ENCODE measurements around the gene CLCN5. TPM values are rescaled to one million over a fixed set of nuclear protein-coding genes. Genes with fewer than 3 reads are reported as not detected.

CLCN5 gene
- total RNA-seq, 1 experiment from 2014 or later, result 10.7 TPM

DNA sequence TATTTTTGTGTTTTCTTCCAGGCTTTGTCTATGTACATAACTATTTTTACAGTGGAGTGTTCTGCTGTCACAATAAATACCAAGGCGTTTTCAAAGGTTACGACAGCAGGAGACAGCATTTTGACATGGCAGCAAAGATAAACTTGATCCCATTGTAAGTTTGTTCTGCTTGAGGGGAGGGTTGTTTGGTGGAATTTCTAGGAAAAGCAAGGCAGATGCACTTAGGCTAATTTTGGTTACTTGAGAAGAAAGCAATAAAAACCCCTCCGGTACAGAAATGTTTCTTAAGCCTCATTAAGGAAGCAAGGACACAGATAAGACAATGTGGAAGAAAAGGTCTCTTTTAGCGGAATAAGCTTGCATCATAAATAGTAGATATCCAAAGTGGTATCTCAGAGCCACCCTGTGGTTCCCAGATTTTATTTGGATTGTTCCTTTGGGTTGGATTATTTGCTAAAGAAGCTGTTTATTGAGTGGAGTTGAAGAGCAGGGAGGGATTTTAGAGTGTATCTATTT, 54.3 kb downstream of the CLCN5 start:
- CTCF ChIA-PET, result no interaction called here
- TF ChIP-seq, protein P1, sequence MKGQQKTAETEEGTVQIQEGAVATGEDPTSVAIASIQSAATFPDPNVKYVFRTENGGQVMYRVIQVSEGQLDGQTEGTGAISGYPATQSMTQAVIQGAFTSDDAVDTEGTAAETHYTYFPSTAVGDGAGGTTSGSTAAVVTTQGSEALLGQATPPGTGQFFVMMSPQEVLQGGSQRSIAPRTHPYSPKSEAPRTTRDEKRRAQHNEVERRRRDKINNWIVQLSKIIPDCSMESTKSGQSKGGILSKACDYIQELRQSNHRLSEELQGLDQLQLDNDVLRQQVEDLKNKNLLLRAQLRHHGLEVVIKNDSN (CRISPR knock-in tag; IDR thresholded peaks at IDR 0.05), result no peak
- no peak for TF ChIP-seq OVOL2 (CRISPR knock-in tag; IDR thresholded peaks at IDR 0.05; ENCODE audit: borderline replicate concordance)
- TF ChIP-seq, protein P2, sequence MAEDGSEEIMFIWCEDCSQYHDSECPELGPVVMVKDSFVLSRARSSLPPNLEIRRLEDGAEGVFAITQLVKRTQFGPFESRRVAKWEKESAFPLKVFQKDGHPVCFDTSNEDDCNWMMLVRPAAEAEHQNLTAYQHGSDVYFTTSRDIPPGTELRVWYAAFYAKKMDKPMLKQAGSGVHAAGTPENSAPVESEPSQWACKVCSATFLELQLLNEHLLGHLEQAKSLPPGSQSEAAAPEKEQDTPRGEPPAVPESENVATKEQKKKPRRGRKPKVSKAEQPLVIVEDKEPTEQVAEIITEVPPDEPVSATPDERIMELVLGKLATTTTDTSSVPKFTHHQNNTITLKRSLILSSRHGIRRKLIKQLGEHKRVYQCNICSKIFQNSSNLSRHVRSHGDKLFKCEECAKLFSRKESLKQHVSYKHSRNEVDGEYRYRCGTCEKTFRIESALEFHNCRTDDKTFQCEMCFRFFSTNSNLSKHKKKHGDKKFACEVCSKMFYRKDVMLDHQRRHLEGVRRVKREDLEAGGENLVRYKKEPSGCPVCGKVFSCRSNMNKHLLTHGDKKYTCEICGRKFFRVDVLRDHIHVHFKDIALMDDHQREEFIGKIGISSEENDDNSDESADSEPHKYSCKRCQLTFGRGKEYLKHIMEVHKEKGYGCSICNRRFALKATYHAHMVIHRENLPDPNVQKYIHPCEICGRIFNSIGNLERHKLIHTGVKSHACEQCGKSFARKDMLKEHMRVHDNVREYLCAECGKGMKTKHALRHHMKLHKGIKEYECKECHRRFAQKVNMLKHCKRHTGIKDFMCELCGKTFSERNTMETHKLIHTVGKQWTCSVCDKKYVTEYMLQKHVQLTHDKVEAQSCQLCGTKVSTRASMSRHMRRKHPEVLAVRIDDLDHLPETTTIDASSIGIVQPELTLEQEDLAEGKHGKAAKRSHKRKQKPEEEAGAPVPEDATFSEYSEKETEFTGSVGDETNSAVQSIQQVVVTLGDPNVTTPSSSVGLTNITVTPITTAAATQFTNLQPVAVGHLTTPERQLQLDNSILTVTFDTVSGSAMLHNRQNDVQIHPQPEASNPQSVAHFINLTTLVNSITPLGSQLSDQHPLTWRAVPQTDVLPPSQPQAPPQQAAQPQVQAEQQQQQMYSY (CRISPR knock-in tag; IDR thresholded peaks at IDR 0.05), result no peak
- TF ChIP-seq, protein P3, sequence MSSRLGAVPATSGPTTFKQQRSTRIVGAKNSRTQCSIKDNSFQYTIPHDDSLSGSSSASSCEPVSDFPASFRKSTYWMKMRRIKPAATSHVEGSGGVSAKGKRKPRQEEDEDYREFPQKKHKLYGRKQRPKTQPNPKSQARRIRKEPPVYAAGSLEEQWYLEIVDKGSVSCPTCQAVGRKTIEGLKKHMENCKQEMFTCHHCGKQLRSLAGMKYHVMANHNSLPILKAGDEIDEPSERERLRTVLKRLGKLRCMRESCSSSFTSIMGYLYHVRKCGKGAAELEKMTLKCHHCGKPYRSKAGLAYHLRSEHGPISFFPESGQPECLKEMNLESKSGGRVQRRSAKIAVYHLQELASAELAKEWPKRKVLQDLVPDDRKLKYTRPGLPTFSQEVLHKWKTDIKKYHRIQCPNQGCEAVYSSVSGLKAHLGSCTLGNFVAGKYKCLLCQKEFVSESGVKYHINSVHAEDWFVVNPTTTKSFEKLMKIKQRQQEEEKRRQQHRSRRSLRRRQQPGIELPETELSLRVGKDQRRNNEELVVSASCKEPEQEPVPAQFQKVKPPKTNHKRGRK (CRISPR knock-in tag; IDR thresholded peaks at IDR 0.05; ENCODE audit: borderline replicate concordance), result no peak
- TF ChIP-seq JUN (CRISPR knock-in tag; IDR thresholded peaks at IDR 0.05), result no peak
- no peak for TF ChIP-seq EMX1 (CRISPR knock-in tag; IDR thresholded peaks at IDR 0.05)
- no peak for TF ChIP-seq ZBTB21 (CRISPR knock-in tag; IDR thresholded peaks at IDR 0.05; ENCODE audit: borderline replicate concordance)
- TF ChIP-seq GABPB1 (CRISPR knock-in tag; IDR thresholded peaks at IDR 0.05), result no peak
- TF ChIP-seq ELF4 (CRISPR knock-in tag; IDR thresholded peaks at IDR 0.05; ENCODE audit: low read depth), result no peak
- TF ChIP-seq, protein P4, sequence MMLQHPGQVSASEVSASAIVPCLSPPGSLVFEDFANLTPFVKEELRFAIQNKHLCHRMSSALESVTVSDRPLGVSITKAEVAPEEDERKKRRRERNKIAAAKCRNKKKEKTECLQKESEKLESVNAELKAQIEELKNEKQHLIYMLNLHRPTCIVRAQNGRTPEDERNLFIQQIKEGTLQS (CRISPR knock-in tag; conservative IDR thresholded peaks at IDR 0.05), result no peak
- no peak for TF ChIP-seq TCF7 (CRISPR knock-in tag; IDR thresholded peaks at IDR 0.05; ENCODE audit: low read depth)
- TF ChIP-seq, protein P5, sequence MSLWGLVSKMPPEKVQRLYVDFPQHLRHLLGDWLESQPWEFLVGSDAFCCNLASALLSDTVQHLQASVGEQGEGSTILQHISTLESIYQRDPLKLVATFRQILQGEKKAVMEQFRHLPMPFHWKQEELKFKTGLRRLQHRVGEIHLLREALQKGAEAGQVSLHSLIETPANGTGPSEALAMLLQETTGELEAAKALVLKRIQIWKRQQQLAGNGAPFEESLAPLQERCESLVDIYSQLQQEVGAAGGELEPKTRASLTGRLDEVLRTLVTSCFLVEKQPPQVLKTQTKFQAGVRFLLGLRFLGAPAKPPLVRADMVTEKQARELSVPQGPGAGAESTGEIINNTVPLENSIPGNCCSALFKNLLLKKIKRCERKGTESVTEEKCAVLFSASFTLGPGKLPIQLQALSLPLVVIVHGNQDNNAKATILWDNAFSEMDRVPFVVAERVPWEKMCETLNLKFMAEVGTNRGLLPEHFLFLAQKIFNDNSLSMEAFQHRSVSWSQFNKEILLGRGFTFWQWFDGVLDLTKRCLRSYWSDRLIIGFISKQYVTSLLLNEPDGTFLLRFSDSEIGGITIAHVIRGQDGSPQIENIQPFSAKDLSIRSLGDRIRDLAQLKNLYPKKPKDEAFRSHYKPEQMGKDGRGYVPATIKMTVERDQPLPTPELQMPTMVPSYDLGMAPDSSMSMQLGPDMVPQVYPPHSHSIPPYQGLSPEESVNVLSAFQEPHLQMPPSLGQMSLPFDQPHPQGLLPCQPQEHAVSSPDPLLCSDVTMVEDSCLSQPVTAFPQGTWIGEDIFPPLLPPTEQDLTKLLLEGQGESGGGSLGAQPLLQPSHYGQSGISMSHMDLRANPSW (CRISPR knock-in tag; conservative IDR thresholded peaks at IDR 0.05; ENCODE audit: low read depth), result no peak
- TF ChIP-seq, protein P6, sequence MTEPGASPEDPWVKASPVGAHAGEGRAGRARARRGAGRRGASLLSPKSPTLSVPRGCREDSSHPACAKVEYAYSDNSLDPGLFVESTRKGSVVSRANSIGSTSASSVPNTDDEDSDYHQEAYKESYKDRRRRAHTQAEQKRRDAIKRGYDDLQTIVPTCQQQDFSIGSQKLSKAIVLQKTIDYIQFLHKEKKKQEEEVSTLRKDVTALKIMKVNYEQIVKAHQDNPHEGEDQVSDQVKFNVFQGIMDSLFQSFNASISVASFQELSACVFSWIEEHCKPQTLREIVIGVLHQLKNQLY (CRISPR knock-in tag; IDR thresholded peaks at IDR 0.05), result no peak
- no peak for TF ChIP-seq RELA (CRISPR knock-in tag; IDR thresholded peaks at IDR 0.05; ENCODE audit: borderline replicate concordance)
- Mint-ChIP-seq H3K4me3 (no peak overlapping the region), H3K27ac (no peak overlapping the region; the same call in 1 of the 2 replicates), H3K4me1 (no peaks in the 10 kb centered on the region), H3K9me3 (no peaks in the 10 kb centered on the region), H3K27me3 (ENCODE audit: low read depth) (no peaks in the 10 kb centered on the region), H3K36me3 (no peaks in the 10 kb centered on the region)
- POLR2A ChIA-PET, result interaction anchor here (0.7 kb wide), 1 partner anchor 25 kb away, joined by 3 read pairs; no protein-coding TSS in a partner anchor
- ATAC-seq (no peak), DNase-seq (ENCODE audit: low spot score) (no peak)
